HG03097 (cell line): ENCODE results near the gene CALN1.
"Not testable (repeated sequence)": the region's sequence is repeated elsewhere in the genome, so short reads cannot be mapped to it uniquely, and the experiment has no call there.

Experiments
- ATAC-seq: cut with Tn5 transposase; IDR thresholded peaks from one replicate; pipeline ENCODE4 v1.9.1; 2021; ENCODE audit not compliant: unreplicated experiment, low FRiP score

The CALN1 gene

GRCh38 chr7:71996141-71996540 lies 416.0 kb downstream of the CALN1 start:
- no peak for ATAC-seq

- no peak for ATAC-seq
Measured at GRCh38 chr7:71995111-71995510, 417.0 kb downstream of the CALN1 start.

GRCh38 chr7:71991586-71991985 lies 420.6 kb downstream of the CALN1 start:
- no peak for ATAC-seq

- no peak for ATAC-seq
Measured at GRCh38 chr7:71990138-71990462, 422.0 kb downstream of the CALN1 start.

- no peak for ATAC-seq
Measured at GRCh38 chr7:71988201-71988600, 423.9 kb downstream of the CALN1 start.

- ATAC-seq, result no peak
Measured at GRCh38 chr7:71987200-71987767, 424.9 kb downstream of the CALN1 start.

GRCh38 chr7:71984348-71984747 lies 427.8 kb downstream of the CALN1 start:
- no peak for ATAC-seq

- ATAC-seq, result no peak
Measured at GRCh38 chr7:71982851-71983250, 429.3 kb downstream of the CALN1 start.

GRCh38 chr7:71976645-71977044 lies 435.5 kb downstream of the CALN1 start:
- no peak for ATAC-seq

GRCh38 chr7:71974611-71975010 lies 437.5 kb downstream of the CALN1 start:
- ATAC-seq, result no peak

GRCh38 chr7:71972534-71972933 lies 439.6 kb downstream of the CALN1 start:
- no peak for ATAC-seq

- ATAC-seq, result no peak
Measured at GRCh38 chr7:71970725-71971124, 441.4 kb downstream of the CALN1 start.

GRCh38 chr7:71962636-71963035 lies 449.5 kb downstream of the CALN1 start:
- ATAC-seq, result no peak

- ATAC-seq, result no peak
Measured at GRCh38 chr7:71961283-71961682, 450.9 kb downstream of the CALN1 start.

- ATAC-seq, result no peak
Measured at GRCh38 chr7:71942115-71942514, 470.0 kb downstream of the CALN1 start.

- ATAC-seq, result no peak
Measured at GRCh38 chr7:71937840-71938371, 474.2 kb downstream of the CALN1 start.

GRCh38 chr7:71935674-71936073 lies 476.5 kb downstream of the CALN1 start:
- no peak for ATAC-seq

GRCh38 chr7:71933426-71933825 lies 478.7 kb downstream of the CALN1 start:
- no peak for ATAC-seq

- ATAC-seq, result no peak
Measured at GRCh38 chr7:71925663-71926062, 486.5 kb downstream of the CALN1 start.

- not testable (repeated sequence) for ATAC-seq
Measured at GRCh38 chr7:71914204-71914603, 497.9 kb downstream of the CALN1 start.

- no peak for ATAC-seq
Measured at GRCh38 chr7:71912476-71912875, 499.7 kb downstream of the CALN1 start.

- no peak for ATAC-seq
Measured at GRCh38 chr7:71911051-71911450, 501.1 kb downstream of the CALN1 start.

GRCh38 chr7:71905821-71906220 lies 506.3 kb downstream of the CALN1 start:
- ATAC-seq, result no peak
